Measurements from ENCODE around the gene FBXW2.
A peak's percentile ranks its signal among the peaks of the same experiment; 100 is the strongest.
"Not testable (repeated sequence)": the region's sequence is repeated elsewhere in the genome, so short reads cannot be mapped to it uniquely, and the experiment has no call there.

Gene FBXW2, protein sequence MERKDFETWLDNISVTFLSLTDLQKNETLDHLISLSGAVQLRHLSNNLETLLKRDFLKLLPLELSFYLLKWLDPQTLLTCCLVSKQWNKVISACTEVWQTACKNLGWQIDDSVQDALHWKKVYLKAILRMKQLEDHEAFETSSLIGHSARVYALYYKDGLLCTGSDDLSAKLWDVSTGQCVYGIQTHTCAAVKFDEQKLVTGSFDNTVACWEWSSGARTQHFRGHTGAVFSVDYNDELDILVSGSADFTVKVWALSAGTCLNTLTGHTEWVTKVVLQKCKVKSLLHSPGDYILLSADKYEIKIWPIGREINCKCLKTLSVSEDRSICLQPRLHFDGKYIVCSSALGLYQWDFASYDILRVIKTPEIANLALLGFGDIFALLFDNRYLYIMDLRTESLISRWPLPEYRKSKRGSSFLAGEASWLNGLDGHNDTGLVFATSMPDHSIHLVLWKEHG

DNA sequence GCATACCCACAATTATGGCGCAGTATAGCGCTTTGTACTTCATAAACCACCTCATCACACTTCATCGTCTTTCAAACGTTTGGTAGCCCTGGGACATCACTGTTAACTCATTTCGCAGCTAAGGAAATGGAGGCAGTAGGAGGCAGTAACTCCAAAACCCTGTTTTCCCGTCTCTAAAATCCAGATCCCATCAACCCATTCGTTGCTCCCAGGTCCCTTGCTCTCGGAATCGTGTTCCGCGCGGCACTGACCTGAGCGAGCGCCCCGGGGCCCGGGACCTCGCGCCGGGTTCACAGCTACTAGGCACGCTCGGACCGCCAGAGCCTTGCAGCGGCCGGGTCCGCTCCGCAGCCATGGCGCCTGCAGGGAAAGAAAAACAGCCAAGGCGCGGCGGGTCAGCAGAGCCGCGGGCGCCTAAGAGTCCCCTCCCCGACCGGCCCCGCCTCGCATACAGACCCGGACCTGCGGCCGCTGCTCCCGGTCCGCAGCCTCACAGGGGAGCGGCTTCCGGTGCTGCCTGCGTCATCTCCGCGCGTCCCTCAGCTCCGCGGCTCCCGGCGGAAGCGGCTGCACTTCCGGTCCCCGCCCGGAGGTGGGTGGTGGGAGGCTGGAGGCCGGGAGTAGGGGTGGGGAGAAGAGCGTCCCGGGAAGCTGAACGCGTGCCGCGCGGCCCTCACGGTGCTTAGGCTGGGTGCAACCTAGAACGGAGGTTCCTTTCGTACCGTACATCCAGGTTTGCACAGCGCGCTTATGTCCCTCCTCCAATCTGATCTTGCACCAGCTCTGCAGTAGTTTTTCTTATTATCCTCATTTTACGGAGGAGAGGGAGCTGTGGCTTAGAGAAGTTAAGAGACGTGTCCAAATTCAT is at the start of gene FBXW2:
TSS of gene FBXW2 (minus strand) at position 519 of the 868 bp plus-strand sequence. CDS start 5,158 bp downstream, outside the sequence.
- peak; percentile 79 for DNase-seq

GRCh38 chr9:120841930-120842684 is 48.9 kb upstream of the FBXW2 start:
- no peak for DNase-seq

DNA sequence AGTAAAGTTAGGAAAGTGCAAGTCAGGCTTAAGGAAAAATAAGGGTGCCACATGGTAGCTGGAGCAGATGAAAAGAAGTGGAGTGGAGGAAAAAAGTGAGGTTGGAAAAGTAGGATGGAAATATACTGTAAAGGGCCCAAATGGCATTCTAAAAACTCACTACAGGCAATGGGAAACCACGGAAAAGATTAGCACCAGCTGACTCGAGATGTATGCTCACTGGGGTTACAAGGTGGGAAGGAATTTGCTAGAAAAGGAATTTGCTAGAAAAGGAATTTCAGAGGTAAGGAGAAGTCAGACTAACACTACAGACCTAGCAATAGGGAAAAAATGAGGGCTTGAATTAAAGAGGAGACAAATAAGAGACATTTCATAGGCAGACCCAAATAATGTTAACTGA is 45.9 kb upstream of the FBXW2 start:
- DNase-seq = no peak

DNA sequence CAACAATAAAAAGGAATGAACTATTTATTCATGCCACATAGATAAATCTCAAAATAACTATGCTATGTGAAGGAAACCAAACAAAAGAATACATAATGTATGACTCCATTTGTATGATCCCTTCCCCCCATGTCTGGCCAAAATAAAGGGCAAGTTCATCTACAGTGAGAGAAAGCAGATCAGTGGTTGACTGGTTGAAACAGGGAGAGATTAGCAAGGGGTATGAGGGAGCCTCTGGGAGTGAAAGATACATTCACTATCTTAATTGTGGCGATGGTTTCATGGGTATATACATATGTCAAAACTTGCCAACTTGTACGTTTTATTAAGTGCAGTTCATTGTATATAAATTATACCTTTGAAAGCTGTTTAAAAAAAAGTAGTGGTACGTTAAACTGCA is 44.7 kb upstream of the FBXW2 start:
- DNase-seq = no peak

DNA sequence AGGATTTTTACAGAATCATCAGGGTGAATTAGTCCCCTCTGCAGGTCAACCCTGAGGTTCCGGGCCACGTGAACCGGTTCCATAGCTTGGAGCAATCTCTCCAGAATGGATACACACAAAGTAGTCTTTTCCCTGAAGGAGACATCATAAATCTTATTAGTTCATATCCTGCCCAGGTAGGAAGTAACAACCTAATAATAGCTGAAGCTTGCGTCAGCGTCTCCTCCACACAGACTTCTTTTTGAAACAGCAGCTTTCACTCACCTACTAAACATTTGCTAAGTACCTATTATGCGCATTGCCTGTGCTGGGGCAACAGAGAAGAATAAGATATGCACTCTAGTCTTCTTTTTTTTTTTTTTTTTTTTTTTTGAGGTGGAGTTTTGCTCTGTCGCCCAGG is 40.1 kb upstream of the FBXW2 start:
- no peak for DNase-seq

GRCh38 chr9:120832807-120833206 is 39.6 kb upstream of the FBXW2 start:
- no peak for DNase-seq

DNA sequence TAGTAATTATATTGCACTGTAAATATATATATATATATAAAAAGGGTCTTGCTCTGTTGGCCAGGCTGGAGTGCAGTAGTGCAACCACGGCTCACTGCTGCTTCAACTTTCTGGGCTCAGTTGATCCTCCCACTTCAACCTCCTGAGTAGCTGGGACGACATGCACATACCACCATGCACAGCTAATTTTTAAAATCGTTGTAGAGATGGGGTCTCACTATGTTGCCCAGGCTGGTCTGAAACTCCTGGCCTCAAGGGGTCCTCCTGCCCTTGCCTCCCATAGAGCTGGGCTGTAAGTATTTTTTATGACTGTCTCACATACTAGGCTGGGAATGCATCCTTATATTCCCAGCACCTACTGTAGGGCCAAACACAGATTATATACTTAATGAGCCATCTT is 37.6 kb upstream of the FBXW2 start:
- DNase-seq = no peak

- DNase-seq = no peak
Measured at GRCh38 chr9:120830151-120830550, 36.9 kb upstream of the FBXW2 start.

GRCh38 chr9:120829650-120830049 is 36.4 kb upstream of the FBXW2 start:
- DNase-seq = no peak

- DNase-seq = no peak
Measured at GRCh38 chr9:120820095-120820494, 26.9 kb upstream of the FBXW2 start.

DNA sequence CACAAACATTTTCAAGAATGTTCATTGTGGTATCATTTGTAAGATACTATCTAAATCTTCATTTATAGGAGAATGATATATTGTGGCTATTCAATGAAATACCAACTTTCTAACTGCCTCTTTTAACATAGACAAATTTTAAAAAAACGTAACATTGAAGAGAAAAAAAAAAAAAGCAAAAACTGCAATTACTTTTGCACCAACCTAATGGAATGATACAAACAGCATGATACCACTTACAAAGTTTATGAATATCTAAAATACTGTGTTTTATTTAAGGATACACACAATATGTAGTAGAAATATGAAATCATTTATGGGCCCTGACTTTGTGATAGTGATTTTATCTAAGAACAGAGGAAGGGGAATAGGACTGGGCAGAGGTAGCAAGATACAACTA is 25.4 kb upstream of the FBXW2 start:
- DNase-seq = no peak

- no peak for DNase-seq
Measured at GRCh38 chr9:120815075-120815474, 21.9 kb upstream of the FBXW2 start.

GRCh38 chr9:120808931-120809330 is 15.7 kb upstream of the FBXW2 start:
- DNase-seq = no peak

DNA sequence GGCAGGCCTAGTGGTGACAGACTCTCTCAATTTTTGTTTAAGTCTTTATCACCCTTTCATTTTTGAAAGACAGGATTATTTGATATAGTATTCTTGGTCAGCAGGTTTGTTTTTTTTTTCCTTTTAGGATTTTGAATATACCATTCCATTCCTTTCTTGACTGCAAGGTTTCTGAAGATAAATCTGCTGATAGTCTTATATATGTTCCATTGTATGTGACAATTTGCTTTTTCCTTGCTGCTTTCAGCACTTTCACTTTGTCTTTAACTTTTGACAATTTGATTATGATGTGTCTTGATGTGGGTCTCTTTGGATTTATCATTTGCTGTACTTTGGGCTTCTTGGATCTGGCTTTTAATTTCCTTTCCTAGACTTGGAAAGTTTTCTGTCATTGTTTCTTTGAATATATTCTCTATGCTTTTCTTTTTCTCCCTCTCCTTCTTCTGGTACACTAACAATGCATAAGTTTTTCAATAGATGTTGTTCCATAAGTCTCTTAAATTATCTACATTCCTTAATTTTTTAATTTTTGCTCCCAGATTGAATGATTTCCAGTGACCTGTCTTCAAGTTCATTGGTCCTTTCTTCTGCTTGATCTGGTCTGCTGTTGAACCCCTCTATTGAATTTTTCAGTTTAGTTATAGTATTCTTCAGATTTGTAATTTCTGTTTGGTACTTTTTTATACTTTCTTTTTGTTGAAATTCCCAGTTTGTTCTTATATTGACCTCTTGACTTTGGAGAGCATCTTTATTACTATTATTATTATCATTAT is 14.6 kb upstream of the FBXW2 start:
- no peak for DNase-seq

- not testable (repeated sequence) for DNase-seq
Measured at GRCh38 chr9:120804784-120805363, 11.7 kb upstream of the FBXW2 start.

DNA sequence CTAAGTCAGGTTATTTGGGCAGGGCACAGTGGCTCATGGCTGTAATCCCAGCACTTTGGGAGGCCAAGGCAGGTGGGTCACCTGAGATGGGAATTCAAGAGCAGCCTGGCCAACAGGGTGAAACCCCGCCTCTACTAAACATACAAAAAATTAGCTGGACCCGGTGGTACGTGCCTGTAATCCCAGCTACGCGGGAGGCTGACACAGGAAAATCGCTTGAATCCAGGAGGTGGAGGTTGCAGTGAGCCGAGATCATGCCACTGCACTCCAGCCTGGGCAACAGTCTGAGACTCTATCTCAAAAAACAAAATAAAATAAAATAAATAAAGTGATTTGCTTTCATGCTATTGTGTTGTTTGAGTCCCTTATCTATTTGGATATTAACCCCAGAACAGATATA is 8.2 kb upstream of the FBXW2 start:
- DNase-seq = no peak

DNA sequence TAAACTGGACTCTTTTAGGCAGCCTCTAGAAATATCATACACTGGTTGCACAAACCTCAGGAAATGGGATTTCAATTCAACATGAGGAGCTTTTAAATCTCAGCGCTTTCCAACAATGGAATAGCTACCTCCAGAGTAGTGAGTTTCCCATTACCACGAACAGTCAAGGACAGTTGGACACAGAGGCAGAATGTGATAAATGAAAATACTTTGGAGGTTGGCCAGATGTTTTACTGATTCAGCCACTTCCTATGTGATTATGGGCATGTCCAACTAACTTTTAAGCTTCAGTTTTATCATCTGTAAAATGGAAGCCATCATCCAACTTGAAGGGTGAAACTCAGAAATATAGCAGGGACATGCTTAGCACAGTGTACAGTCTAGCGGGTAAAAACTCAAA is 2.1 kb downstream of the FBXW2 start:
- DNase-seq = no peak

- DNase-seq = no peak
Measured at GRCh38 chr9:120787933-120788332, 5.3 kb downstream of the FBXW2 start.

GRCh38 chr9:120783602-120784047 is 9.6 kb downstream of the FBXW2 start:
- no peak for DNase-seq

DNA sequence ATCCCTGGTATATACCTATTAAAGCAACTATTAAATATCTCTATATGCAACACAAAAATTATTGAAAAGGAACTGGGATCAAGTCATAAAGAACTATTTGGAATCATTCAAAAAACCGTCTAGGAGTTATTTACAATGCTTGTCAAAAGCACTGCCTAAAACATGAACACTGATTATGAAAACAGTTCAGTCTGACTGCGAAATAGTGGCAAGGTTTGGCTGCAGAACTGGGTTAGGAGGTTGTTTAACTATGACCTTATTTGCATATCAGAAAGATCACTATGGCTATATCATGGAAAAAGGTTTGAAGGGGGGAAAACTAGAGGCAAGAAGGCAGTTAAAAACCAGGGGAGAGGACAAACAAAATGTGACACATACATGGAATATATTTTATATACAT is 12.0 kb downstream of the FBXW2 start:
- DNase-seq = no peak

- DNase-seq = no peak
Measured at GRCh38 chr9:120780367-120780766, 12.8 kb downstream of the FBXW2 start.

- no peak for DNase-seq
Measured at GRCh38 chr9:120779227-120779626, 14.0 kb downstream of the FBXW2 start.
